ENCODE measurements around the gene HIPK2.

- TF ChIP-seq EZH2phosphoT487 (IDR thresholded peaks at IDR 0.05; ENCODE audit: unreplicated experiment) (no peak), CTCF (conservative IDR thresholded peaks at IDR 0.05; ENCODE audit: low read depth in 2 of 2) (no peak)
Observed at GRCh38 chr7:139772873-139773272, 4.9 kb downstream of the HIPK2 start.

All from GM23338 (cell line).